Renal cortical epithelial cell (primary cell): ENCODE data around the gene PHLDA2. TPM values are rescaled to one million over a fixed set of nuclear protein-coding genes. Genes with fewer than 3 reads are reported as not detected.

Source experiments
- DNase-seq: peaks from one replicate; pipeline ENCODE4 v3.0.0-alpha.2; 2011; ENCODE audit warnings: low read depth
- total RNA-seq: library from RNA; depleted of rRNA; stranded (reverse); fragments of >200 nt; gene quantifications from 2 replicates; pipeline ENCODE4 v1.2.3, GENCODE V29; 2014

The PHLDA2 gene
- total RNA-seq = 2.0 and 4.9 TPM in 2 replicates

DNA sequence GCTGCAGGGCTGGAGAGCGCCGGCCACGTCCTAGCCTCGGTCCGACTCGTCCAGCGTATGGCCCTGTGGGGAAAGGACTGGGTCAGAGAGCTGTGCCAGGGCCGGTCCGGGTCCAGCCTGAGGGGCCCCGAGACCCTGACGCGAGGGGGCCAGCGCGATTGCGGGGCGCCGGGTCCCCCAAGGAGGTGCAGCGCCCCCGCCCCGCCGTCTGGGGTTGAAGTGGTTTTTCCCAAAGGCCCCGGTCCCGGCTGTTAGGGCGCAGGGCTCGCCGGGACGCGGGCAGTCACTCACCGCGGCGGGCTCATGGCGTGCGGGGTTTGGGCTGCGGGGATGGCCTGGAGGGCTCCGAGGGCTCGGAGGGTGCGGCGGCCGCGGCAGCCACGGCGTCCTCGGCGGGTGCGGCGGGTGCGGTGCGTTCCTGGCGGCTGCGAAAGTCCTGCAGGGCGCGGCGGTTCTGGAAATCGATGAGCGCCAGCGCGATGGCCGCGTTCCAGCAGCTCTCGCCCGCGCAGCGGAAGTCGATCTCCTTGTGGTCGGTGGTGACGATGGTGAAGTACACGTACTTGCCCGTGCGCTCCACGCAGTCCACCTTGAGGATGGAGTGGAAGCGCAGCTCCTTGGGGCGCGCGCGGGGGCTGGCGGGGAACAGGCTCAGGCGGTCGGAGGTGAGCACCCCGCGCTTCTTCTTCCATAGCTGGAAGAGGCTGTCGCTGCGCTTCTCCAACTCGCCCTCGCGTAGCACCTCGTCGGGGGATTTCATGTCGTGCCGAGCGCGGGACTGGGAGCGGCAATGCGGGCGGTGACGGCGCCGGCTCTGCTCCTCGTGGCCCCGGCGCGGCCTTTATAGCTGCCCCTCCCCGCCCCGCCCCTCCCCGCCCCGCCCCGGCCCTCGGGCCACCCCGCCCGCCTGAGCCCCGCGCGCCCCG lies at the start of gene PHLDA2:
Gene PHLDA2, minus strand, starts transcription at position 816 of the 926 bp plus-strand sequence. Its CDS starts 56 bp downstream, at position 760.
- no peak for DNase-seq

GRCh38 chr11:2977113-2977512 lies 47.9 kb upstream of the PHLDA2 start:
- no peak for DNase-seq

- DNase-seq = no peak
Measured at GRCh38 chr11:2976294-2977063, 47.3 kb upstream of the PHLDA2 start.

DNA sequence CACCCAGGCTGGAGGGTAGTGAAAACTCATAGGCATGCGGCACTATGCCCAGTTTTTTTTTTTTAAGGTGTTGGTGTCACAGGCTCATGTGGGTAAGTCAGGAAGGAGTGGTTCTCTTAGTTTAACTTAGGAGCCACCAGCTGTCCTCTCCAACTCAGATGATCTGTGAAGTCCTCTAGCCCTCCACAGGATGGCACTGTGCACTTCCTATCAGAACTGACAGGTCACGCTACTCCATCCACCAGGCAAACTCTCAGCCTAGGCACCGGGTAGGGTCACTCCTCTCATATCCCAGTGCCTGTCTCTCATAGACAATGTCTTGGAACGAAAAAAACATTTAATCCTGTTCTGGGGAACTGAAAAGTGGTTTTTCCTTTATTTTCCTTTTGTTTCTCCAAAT lies 46.4 kb upstream of the PHLDA2 start:
- peak; percentile 45 for DNase-seq

DNA sequence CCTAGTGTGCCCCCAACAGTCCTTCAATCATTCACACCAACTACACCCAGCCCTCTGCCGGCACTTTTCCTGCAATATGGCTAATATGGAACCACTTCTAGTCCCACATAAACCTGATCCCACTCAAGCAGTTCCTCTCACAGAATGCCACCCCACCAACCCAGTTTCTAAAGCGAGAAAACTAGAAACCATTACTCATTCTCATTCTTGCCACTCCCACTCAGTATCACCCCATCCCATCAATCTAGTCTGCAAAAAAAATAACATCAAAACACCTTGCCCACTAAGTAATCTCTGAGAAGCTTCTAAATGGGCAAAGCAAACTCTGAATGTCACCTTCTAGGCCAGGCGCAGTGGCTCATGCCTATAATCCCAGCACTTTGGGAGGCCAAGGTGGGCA lies 45.1 kb upstream of the PHLDA2 start:
- DNase-seq = no peak

GRCh38 chr11:2968341-2968900 lies 39.2 kb upstream of the PHLDA2 start:
- no peak for DNase-seq

DNA sequence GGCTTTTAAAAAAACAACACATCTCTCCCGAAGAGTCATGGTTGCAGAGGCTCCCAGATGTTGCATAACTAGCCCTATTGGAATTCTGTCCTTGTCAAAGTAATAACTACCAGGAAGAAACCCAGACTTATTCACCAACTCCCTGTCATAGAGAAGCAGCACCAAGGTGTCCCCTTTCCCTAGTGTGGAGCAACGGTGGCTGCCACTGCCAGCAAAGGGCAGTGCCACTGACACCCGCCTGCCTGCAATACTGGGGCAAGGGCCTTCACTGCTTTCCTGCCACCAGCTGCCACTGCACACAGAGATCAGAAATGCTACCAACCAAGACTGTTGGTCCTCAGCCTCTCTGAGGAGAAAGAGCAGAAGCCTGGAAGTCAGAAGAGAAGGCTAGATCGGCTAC lies 35.6 kb upstream of the PHLDA2 start:
- no peak for DNase-seq

GRCh38 chr11:2963761-2964160 lies 34.5 kb upstream of the PHLDA2 start:
- no peak for DNase-seq

DNA sequence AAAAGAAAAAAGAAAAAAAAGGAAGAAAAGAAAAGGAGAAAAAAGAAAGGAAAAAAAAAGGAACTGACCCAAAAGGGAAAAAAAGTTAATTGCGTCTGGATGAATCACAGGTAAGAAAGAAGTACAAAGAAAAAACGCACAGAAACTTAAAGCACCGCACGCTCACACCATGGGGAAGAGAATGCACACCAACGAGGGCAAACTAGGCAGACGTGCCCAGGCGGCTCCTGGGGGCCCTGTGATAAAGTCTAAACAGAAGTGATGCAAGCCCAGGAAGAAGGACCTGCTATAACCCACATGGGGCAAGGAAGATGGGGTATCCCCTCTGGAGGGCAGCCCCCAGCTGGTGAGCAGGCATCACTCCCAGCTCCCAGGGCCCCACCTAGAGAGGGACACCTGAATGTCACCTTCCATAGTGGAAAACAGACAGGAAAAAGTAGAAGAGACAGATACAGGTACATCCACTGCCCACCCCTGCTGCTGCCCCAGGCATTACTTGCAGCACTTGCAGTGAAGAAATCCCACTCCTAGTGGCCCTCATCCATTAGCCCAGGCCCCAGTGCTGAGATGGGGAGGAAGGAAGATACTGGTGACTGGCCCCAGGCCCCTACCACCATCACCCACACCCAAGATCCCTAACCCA lies 34.0 kb upstream of the PHLDA2 start:
- DNase-seq = no peak

GRCh38 chr11:2961080-2961479 lies 31.9 kb upstream of the PHLDA2 start:
- no peak for DNase-seq

DNA sequence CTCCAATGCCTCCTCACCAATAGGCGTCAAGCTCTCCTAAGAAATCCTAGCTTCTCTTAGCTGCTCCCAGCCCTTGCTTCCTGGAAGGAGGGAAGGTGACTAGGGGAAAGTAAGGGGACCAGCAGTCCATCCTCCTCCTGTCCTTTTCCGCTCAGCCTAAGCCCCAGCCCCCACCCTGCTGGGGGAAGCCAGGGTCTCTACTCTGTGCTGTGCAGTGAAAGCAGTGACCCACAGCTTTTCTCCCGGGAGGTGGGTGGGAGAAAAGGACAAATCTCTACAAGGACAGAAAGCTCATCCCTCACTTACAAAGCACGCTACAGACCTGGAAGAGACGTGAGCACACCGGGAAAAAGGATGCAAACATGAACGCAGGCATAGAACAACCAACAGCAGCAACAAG lies 30.9 kb upstream of the PHLDA2 start:
- DNase-seq = no peak

GRCh38 chr11:2958251-2958650 lies 29.0 kb upstream of the PHLDA2 start:
- DNase-seq = no peak

DNA sequence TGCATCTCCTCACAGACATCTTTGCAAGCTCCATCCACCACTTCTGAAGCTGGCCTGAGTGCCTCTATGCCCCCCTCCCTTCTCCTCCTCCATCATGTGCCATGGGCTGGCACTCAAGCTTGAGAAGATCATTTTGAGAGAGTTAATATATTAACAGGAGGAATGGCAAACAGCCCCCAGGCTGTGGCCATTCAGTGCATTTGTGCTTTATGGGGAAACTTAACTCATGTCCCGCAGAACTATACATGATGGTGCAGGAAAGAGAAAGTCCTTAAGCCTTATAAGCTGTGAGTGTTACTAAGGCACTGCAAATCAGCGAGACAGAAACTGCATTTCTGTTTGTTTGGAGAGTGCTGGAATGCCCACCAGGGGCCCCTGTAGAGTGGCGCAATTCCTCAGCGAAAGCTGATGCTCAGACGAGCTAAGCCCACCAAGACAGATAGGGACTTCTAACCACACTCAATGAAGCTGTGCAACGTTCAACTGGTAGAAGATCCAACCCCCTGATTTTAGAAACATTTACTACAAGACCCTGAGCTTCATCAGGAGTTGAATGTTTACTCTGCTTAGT lies 26.8 kb upstream of the PHLDA2 start:
- peak; percentile 82 for DNase-seq

DNA sequence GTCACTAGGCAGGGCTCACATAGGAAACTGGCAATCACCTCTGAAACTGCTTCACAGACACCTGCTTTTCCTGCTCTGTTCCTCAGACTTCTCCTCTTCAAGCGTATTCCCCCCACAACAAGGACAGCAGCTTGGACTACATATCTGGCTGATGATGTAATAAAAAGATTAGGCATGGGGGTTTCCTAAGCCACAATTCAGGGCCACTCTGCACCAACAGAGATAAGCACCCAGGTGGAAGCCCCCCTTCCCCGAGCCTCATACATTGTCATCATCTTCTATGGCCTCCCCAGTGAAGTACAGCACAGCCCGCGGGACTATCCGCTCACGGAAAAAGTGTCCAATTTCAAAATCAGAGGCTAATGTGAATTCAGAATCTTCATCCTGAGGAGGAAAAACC lies 25.0 kb upstream of the PHLDA2 start:
- no peak for DNase-seq

GRCh38 chr11:2952290-2952689 lies 23.1 kb upstream of the PHLDA2 start:
- no peak for DNase-seq

DNA sequence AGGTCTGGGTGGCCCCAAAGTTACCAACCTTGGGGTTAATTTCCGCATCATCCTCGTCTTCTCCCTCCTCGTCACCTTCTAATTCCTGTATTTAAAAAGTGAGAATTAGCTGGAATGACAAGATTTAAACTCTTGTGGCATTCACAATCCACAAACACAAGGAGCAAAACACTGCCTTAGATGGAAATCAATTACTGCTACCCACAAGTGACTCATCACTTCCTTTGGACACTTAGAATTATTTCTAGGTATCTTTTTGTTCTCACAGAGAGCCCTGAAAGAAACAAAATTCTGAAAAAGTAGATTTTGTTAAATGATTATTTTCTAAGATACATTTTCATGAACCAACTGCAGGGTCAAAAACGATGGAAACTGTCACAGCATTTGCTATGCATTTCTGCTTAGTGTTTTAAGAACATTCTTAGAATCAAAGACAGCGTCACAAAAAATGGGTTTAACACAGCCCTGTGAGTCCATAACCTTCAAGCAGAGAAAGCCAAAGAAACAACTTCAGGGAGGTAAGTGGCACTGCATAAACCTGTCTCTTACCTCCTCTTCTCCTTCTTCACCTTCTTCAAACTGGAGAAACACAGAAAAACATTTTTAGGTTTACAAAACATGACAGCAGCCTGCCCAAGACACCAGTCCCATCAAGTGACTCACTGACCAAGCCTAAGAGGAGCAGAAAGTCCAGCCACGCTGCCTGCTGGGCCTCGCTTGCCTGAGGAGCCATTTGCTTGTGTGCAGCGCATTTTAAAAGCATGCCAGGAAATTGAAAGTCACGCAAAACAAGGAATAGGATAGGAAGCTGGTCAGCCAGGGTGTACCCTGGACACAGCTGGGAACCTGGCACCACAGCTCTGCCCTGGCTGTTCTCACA lies 22.3 kb upstream of the PHLDA2 start:
- DNase-seq = peak; percentile 82

- DNase-seq = no peak
Measured at GRCh38 chr11:2950825-2951224, 21.6 kb upstream of the PHLDA2 start.

DNA sequence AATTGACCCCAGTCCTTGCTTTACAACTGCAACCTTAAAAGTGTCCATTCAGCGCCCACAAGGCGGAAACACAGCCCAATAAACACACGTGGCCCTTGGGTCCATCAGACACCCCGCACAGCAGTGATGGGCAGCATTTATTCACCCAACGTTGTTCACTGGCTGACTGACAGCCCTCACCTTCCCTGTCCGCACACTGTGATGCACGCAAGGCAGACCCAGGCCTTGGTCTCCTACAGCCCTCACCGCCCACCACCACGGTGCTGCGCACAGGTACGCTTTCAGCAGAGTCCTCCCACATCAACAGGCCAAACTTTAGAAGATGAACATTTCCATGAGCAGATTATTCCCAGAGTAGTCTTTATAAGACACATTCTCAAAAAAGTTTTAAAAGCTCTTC lies 20.7 kb upstream of the PHLDA2 start:
- no peak for DNase-seq

DNA sequence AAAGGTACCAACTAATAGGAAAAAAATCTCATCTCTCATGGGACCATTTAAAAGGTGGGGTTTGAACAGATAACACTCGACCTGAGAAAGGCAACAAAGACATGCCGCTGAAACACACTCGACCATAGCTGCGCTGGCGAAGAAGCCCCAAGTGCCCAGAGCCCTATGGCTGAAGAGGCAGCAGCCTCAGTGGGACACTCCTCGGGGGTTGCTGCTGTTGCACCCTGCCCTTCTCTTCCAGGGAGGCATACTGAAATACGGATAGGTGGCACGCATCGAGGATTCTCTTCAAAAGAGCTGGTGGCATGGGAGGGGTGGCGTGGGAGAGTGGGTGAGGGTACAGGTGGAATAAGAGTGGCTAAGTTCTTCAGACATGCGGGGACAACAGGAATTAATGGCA lies 18.5 kb upstream of the PHLDA2 start:
- DNase-seq = no peak

DNA sequence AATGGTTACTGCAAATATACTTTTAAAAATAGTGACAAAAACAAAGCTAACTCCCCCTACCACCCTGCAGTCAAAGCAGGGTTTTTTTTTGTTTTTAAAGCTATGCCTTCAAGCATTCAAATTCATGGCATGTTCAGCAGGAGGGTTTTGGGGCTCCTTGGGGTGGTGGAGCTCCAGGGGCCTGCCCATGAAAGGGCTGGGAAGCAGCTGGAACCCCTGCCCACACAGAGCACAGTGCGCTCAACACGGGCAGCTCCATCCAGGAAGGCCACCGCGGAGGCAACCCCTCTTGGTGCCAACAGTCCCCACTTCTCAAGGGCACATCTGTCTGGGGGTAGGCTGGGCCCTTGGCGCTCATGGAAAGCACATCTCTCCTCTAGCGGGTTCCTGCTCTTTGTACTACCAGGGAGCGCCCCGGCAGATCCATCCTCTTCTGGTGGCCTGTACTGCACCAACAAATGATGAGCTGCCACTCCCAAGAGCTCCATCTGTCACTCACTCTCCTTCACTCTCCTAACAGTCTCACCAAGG lies 16.6 kb upstream of the PHLDA2 start:
- no peak for DNase-seq
